ENCODE data around the gene SPATA19.

SPATA19 gene

DNA sequence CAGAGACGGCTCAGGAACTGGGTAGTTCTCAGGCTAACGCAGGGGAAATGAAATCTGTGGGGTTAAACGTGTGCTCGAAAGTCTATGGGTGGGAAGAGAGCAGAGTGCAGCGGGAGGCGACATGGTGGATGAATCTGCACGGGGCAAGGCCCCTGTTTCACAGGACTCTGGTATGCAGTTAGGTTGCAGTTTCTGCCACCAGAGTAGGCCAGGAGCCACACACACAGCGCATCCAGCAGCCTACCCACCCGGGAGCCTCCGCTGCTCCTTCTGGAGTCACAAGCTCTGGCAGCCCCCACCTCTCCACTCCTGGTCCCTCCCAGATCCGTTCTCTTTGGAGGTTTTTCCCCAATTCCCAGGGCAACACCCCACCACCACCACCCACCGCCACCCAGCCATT lies 27.0 kb downstream of the SPATA19 start:
- no peak overlapping the region for H3K27ac ChIP-seq (ENCODE audit: low read depth, low read length)
- H3K27me3 ChIP-seq (ENCODE audit: control insufficient read depth in 1 of 2, insufficient read depth in 2 of 2, low read length in 2 of 2), result no peaks in the 10 kb centered on the region
- no peaks in the 10 kb centered on the region for H3K4me1 ChIP-seq (ENCODE audit: control insufficient read depth in 1 of 2, insufficient read depth in 2 of 2, low read length in 2 of 2)
- H3K36me3 ChIP-seq (ENCODE audit: control insufficient read depth in 1 of 2, insufficient read depth in 2 of 2, low read length in 2 of 2), result no peaks in the 10 kb centered on the region
- no peaks in the 10 kb centered on the region for H3K9me3 ChIP-seq (ENCODE audit: control insufficient read depth in 1 of 2, low read length in 2 of 2)
- no peak overlapping the region for H3K9ac ChIP-seq (ENCODE audit: low read depth in 1 of 2, low read length in 2 of 2)
- no peak overlapping the region for H3K4me3 ChIP-seq (ENCODE audit: low read depth in 1 of 2, low read length in 2 of 2)

DNA sequence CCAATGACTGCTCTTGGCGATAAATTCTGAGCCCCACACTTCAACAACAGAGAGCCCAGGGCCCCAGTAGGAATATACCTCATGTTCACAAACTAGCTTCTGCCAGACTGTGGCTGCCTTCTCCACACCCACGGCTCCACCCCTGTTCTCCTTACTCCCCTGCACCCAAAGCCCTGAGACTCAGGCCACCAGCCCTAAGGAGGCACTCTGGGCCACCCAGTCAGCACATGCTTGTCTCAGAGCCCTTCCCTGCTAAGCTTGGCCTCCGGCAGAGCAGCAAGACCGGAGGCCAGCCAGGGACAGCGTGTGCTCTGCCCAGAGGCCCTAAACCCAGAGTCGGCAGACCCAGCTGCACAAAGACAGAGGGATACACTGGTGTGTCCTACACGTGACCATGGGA lies 27.9 kb downstream of the SPATA19 start:
- H3K9me3 ChIP-seq (ENCODE audit: control insufficient read depth in 1 of 2, low read length in 2 of 2), result no peaks in the 10 kb centered on the region
- H3K4me3 ChIP-seq (ENCODE audit: low read depth in 1 of 2, low read length in 2 of 2), result no peak overlapping the region
- no peak overlapping the region for H3K9ac ChIP-seq (ENCODE audit: low read depth in 1 of 2, low read length in 2 of 2)
- no peaks in the 10 kb centered on the region for H3K27me3 ChIP-seq (ENCODE audit: control insufficient read depth in 1 of 2, insufficient read depth in 2 of 2, low read length in 2 of 2)
- no peaks in the 10 kb centered on the region for H3K4me1 ChIP-seq (ENCODE audit: control insufficient read depth in 1 of 2, insufficient read depth in 2 of 2, low read length in 2 of 2)
- H3K27ac ChIP-seq (ENCODE audit: low read depth, low read length), result no peak overlapping the region
- H3K36me3 ChIP-seq (ENCODE audit: control insufficient read depth in 1 of 2, insufficient read depth in 2 of 2, low read length in 2 of 2), result no peaks in the 10 kb centered on the region

DNA sequence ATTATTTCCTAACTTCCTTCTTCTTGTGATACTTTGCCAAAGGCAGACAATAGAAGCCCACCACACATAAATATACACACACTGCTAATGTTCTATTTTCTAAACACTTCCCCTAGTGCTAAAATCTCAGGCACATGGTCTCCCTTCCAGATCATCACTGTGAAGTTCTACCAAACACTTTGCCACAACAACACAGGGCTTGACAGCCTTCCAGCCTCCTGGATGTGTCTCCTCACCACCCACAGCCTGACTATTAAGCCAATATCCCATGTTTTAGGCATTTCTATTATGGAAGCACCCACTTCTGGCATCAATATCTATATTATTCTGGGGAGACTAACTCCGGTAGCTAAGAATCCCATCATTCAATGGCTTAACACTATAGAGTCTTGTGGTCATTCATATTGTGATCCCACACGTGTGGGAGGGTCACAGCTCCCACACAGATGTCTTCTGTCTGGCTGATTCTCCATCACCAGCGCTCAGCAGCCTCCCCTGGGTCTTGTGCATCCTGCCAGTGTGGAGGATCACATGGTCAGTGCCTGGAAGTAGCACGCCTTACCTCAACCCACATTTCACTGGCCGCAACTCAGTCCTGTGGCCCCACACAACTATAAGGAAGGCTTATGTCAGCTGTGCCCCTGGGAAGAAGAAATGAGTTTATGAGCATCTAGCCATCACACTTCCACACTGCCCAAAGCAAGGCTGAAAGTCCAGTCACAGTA lies 29.0 kb downstream of the SPATA19 start:
- H3K27ac ChIP-seq (ENCODE audit: low read depth, low read length), result no peak overlapping the region
- H3K27me3 ChIP-seq (ENCODE audit: control insufficient read depth in 1 of 2, insufficient read depth in 2 of 2, low read length in 2 of 2), result no peaks in the 10 kb centered on the region
- H3K36me3 ChIP-seq (ENCODE audit: control insufficient read depth in 1 of 2, insufficient read depth in 2 of 2, low read length in 2 of 2), result no peaks in the 10 kb centered on the region

DNA sequence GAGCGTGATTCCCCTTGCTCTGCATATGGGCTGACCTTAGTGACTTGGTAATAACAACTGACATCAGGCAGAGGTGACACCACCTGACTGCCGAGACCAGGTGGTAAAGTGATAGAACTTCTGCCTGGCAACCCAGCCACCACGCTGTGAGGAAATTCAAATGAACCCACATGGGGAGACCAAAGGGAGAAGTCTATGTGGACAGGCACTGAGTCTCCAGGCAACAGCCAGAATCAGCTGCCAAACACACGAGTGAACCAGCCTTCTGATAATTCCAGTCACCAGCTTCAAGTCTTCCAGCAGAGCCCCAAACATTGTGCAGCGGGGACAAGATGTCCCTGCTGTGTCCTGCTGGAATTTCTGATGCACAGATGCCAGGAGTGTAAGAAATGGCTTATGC lies 29.7 kb downstream of the SPATA19 start:
- Histone ChIP-seq H3K9me3 (ENCODE audit: control insufficient read depth in 1 of 2, low read length in 2 of 2) (no peaks in the 10 kb centered on the region), H3K9ac (ENCODE audit: low read depth in 1 of 2, low read length in 2 of 2) (no peak overlapping the region), H3K4me1 (ENCODE audit: control insufficient read depth in 1 of 2, insufficient read depth in 2 of 2, low read length in 2 of 2) (no peaks in the 10 kb centered on the region), H3K36me3 (ENCODE audit: control insufficient read depth in 1 of 2, insufficient read depth in 2 of 2, low read length in 2 of 2) (no peaks in the 10 kb centered on the region), H3K27ac (ENCODE audit: low read depth, low read length) (no peak overlapping the region), H3K4me3 (ENCODE audit: low read depth in 1 of 2, low read length in 2 of 2) (no peak overlapping the region), H3K27me3 (ENCODE audit: control insufficient read depth in 1 of 2, insufficient read depth in 2 of 2, low read length in 2 of 2) (no peaks in the 10 kb centered on the region)

More for the DNA sequence above, 29.0 kb downstream of the SPATA19 start:
- Histone ChIP-seq H3K4me3 (ENCODE audit: low read depth in 1 of 2, low read length in 2 of 2) (no peak overlapping the region), H3K9me3 (ENCODE audit: control insufficient read depth in 1 of 2, low read length in 2 of 2) (no peaks in the 10 kb centered on the region), H3K4me1 (ENCODE audit: control insufficient read depth in 1 of 2, insufficient read depth in 2 of 2, low read length in 2 of 2) (no peaks in the 10 kb centered on the region), H3K9ac (ENCODE audit: low read depth in 1 of 2, low read length in 2 of 2) (no peak overlapping the region)

DNA sequence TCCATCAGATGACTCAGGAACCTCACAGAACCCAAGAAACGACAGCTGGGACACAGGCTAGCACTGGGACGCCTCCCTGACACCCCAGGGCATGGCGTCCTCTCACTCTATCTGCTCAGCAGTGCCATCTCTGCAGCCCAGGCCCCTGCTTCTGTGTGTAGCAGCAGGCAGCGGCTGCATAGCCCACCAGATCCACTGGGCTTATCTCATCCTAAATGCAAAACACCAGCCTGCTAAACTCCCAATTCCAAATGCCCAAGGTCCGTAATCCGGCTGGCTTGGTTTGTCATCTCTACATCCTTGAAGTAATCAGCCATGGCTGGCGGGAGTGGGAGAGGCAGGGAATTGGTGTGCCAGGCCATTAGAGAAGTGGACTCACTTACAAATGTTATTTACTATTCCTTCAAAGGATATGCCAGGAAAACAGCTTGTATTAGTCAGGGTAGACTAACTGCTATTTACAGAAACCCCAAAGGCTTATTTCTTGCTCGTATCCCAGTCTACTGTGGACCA lies 30.7 kb downstream of the SPATA19 start:
- H3K36me3 ChIP-seq (ENCODE audit: control insufficient read depth in 1 of 2, insufficient read depth in 2 of 2, low read length in 2 of 2), result no peaks in the 10 kb centered on the region
- no peak overlapping the region for H3K27ac ChIP-seq (ENCODE audit: low read depth, low read length)
- H3K27me3 ChIP-seq (ENCODE audit: control insufficient read depth in 1 of 2, insufficient read depth in 2 of 2, low read length in 2 of 2), result no peaks in the 10 kb centered on the region
- H3K4me1 ChIP-seq (ENCODE audit: control insufficient read depth in 1 of 2, insufficient read depth in 2 of 2, low read length in 2 of 2), result no peaks in the 10 kb centered on the region
- no peak overlapping the region for H3K4me3 ChIP-seq (ENCODE audit: low read depth in 1 of 2, low read length in 2 of 2)
- H3K9ac ChIP-seq (ENCODE audit: low read depth in 1 of 2, low read length in 2 of 2), result no peak overlapping the region
- H3K9me3 ChIP-seq (ENCODE audit: control insufficient read depth in 1 of 2, low read length in 2 of 2), result no peaks in the 10 kb centered on the region

DNA sequence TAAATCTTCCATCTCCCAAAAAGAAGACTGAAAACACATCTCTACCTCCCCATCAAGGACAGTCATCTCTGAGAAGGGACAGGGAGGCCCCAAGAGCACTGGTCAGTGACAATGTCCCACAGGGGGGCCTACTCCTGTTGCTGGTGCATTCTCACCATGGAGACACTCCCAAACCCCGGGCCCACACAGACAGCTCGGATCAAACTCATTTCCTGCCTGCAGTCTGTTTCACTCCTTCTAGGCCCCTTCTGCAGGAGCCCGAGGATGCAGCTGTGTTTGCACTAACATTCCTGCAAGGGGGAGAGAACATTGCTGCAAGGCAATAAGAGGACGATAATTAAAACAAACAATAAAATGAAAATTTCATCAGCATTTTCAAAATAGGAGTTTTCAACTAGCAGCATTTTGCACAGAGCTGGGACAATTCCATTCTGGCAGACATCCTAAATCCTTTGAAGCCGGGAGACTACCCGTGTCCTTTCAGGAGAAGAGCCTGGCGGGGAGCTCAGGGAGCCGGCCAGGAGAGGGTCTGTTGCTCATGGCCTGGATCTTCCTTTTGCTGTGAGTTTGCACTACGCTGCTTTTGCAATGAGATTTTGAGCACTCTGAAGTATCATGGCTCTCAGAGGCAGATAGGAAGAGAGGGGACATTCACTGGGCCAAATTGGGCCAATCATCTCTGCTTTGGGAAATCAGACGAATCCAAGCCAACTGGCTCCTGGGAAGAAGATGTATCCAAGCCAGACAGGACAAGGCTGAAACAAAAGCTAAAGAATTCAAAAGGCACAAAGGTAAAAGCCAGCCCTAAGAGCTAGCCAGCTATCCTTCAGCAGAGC lies 33.2 kb downstream of the SPATA19 start:
- Histone ChIP-seq H3K4me3 (ENCODE audit: low read depth in 1 of 2, low read length in 2 of 2) (no peak overlapping the region), H3K9ac (ENCODE audit: low read depth in 1 of 2, low read length in 2 of 2) (no peak overlapping the region), H3K9me3 (ENCODE audit: control insufficient read depth in 1 of 2, low read length in 2 of 2) (no peaks in the 10 kb centered on the region), H3K4me1 (ENCODE audit: control insufficient read depth in 1 of 2, insufficient read depth in 2 of 2, low read length in 2 of 2) (no peaks in the 10 kb centered on the region), H3K36me3 (ENCODE audit: control insufficient read depth in 1 of 2, insufficient read depth in 2 of 2, low read length in 2 of 2) (no peaks in the 10 kb centered on the region), H3K27me3 (ENCODE audit: control insufficient read depth in 1 of 2, insufficient read depth in 2 of 2, low read length in 2 of 2) (no peaks in the 10 kb centered on the region), H3K27ac (ENCODE audit: low read depth, low read length) (no peak overlapping the region)

DNA sequence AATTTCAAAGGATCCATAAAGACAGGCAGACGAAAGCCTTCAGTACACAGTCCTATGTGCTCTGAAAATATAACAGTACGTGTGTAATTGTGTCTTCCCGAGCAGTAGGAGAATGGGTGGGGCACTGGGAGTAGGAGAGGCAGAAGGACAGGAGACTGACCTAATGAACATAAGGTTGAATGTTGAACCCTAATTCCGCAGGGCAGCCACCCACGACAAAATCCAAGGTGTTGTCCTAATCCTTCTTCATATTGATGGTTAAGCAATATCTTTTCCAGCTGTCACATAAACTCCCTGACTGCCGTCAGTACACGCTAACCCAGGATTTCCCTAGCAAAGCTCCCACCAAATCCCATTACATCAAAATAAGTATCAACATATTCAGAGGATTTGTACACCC lies 34.5 kb downstream of the SPATA19 start:
- H3K27ac ChIP-seq (ENCODE audit: low read depth, low read length), result no peak overlapping the region
- no peaks in the 10 kb centered on the region for H3K9me3 ChIP-seq (ENCODE audit: control insufficient read depth in 1 of 2, low read length in 2 of 2)
- H3K27me3 ChIP-seq (ENCODE audit: control insufficient read depth in 1 of 2, insufficient read depth in 2 of 2, low read length in 2 of 2), result no peaks in the 10 kb centered on the region
- H3K36me3 ChIP-seq (ENCODE audit: control insufficient read depth in 1 of 2, insufficient read depth in 2 of 2, low read length in 2 of 2), result no peaks in the 10 kb centered on the region
- H3K9ac ChIP-seq (ENCODE audit: low read depth in 1 of 2, low read length in 2 of 2), result no peak overlapping the region
- no peak overlapping the region for H3K4me3 ChIP-seq (ENCODE audit: low read depth in 1 of 2, low read length in 2 of 2)
- no peaks in the 10 kb centered on the region for H3K4me1 ChIP-seq (ENCODE audit: control insufficient read depth in 1 of 2, insufficient read depth in 2 of 2, low read length in 2 of 2)

DNA sequence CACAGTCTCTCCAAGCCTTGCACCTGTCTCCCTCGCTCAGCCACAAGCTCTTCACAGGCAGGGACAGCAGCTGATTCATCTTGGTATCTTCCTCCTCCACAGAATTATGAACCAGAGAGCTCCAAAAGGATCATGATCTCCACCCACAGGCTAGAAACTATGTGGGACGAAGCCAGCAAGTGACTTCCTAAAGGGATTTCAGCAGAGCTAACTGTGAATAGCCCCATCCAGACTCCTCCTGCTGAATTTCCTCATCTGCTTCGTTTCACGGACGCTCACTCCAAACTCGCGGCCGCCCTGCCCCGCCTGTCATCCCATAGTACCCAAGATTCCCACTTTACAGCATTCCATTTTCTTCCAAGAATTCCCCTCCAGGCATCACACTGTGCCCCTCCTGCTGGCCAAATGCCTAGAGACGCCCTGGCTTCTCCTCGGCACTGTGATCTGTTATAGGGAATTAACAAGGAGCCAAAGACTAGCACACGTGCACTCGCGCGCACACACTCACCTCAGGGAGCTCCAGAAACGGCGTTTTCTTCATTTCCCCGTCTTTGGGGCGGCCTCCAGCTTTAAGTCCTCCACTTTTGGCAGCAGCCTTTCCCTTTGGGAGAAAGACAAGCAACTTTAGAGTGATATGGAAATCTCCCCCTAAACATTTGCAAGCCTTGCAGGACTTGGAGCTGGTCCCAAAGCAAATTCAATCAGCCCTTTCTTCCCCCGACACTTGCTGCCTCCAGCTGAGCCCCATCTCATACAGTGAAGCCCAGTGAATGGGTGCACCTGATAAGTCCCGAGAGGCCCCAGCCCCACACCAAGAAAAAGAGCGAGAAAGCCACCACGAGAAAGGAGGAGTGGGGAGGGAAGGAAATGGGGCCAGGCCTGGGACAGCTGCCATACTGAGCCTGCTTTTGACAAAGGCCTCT lies 35.5 kb downstream of the SPATA19 start:
- H3K4me3 ChIP-seq (ENCODE audit: low read depth in 1 of 2, low read length in 2 of 2), result no peak overlapping the region
- H3K4me1 ChIP-seq (ENCODE audit: control insufficient read depth in 1 of 2, insufficient read depth in 2 of 2, low read length in 2 of 2), result no peaks in the 10 kb centered on the region
- no peaks in the 10 kb centered on the region for H3K27me3 ChIP-seq (ENCODE audit: control insufficient read depth in 1 of 2, insufficient read depth in 2 of 2, low read length in 2 of 2)
- no peaks in the 10 kb centered on the region for H3K9me3 ChIP-seq (ENCODE audit: control insufficient read depth in 1 of 2, low read length in 2 of 2)
- no peak overlapping the region for H3K27ac ChIP-seq (ENCODE audit: low read depth, low read length)
- H3K9ac ChIP-seq (ENCODE audit: low read depth in 1 of 2, low read length in 2 of 2), result no peak overlapping the region
- no peaks in the 10 kb centered on the region for H3K36me3 ChIP-seq (ENCODE audit: control insufficient read depth in 1 of 2, insufficient read depth in 2 of 2, low read length in 2 of 2)

DNA sequence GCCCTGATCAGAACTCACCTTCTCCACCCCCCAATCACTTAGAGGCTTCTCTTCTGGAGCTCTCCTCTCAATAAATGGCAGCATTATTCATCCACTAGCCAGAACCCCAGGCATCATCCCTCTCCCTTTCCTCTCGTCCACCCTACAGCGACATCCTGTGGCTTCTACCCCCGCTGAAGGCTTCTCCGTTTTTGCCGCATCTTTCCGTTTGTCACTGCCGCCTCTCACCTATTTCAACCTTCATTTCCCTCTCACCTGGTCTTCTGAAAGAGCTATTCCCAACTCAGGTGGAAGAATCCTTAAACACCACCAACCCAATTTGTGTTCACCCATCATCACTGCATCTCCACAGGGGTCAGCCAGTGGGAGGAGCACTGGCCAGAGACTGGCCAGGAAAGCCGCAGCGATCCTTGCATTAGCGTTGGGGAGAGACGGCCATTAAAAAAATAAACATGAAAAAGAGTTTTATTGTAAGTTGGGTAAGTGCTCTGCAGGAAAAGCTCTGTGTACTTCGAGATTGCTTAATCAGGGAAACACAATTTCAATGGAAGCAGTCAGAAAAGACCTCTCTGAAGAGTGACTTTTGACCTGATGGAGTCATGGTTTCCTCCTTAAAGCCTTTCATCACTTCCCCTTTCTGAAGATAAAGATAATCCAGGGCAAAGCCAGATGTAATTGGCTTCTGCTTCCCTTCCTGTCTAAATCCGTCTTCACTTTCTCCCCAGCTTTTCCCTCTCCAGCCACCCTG lies 36.7 kb downstream of the SPATA19 start:
- no peaks in the 10 kb centered on the region for H3K4me1 ChIP-seq (ENCODE audit: control insufficient read depth in 1 of 2, insufficient read depth in 2 of 2, low read length in 2 of 2)
- H3K27ac ChIP-seq (ENCODE audit: low read depth, low read length), result no peak overlapping the region
- H3K27me3 ChIP-seq (ENCODE audit: control insufficient read depth in 1 of 2, insufficient read depth in 2 of 2, low read length in 2 of 2), result no peaks in the 10 kb centered on the region
- H3K36me3 ChIP-seq (ENCODE audit: control insufficient read depth in 1 of 2, insufficient read depth in 2 of 2, low read length in 2 of 2), result no peaks in the 10 kb centered on the region
- no peaks in the 10 kb centered on the region for H3K9me3 ChIP-seq (ENCODE audit: control insufficient read depth in 1 of 2, low read length in 2 of 2)
- H3K9ac ChIP-seq (ENCODE audit: low read depth in 1 of 2, low read length in 2 of 2), result no peak overlapping the region
- no peak overlapping the region for H3K4me3 ChIP-seq (ENCODE audit: low read depth in 1 of 2, low read length in 2 of 2)
